GM18858 (cell line): Measurements from ENCODE around the gene CRYGN.

Experiments
- ATAC-seq: cut with Tn5 transposase; IDR thresholded peaks from one replicate; pipeline ENCODE4 v1.9.1; 2021; ENCODE audit not compliant: unreplicated experiment

Gene CRYGN

GRCh38 chr7:151393031-151393977 is 46.6 kb downstream of the CRYGN start:
- ATAC-seq, result no peak

GRCh38 chr7:151392426-151392825 is 47.5 kb downstream of the CRYGN start:
- ATAC-seq, result no peak

GRCh38 chr7:151392002-151392401 is 47.9 kb downstream of the CRYGN start:
- no peak for ATAC-seq

GRCh38 chr7:151391358-151391730 is 48.6 kb downstream of the CRYGN start:
- no peak for ATAC-seq

GRCh38 chr7:151390598-151391357 is 49.2 kb downstream of the CRYGN start:
- ATAC-seq, result no peak

- no peak for ATAC-seq
Observed at GRCh38 chr7:151389768-151390597, 50.0 kb downstream of the CRYGN start.

GRCh38 chr7:151389096-151389767 is 50.7 kb downstream of the CRYGN start:
- ATAC-seq, result no peak

GRCh38 chr7:151388430-151388829 is 51.5 kb downstream of the CRYGN start:
- no peak for ATAC-seq

GRCh38 chr7:151388007-151388297 is 52.0 kb downstream of the CRYGN start:
- no peak for ATAC-seq

- ATAC-seq, result no peak
Observed at GRCh38 chr7:151387161-151388006, 52.6 kb downstream of the CRYGN start.

- ATAC-seq, result no peak
Observed at GRCh38 chr7:151386301-151387160, 53.4 kb downstream of the CRYGN start.

GRCh38 chr7:151385626-151386300 is 54.2 kb downstream of the CRYGN start:
- ATAC-seq, result no peak

GRCh38 chr7:151384776-151385625 is 54.9 kb downstream of the CRYGN start:
- ATAC-seq, result no peak

- no peak for ATAC-seq
Observed at GRCh38 chr7:151384352-151384697, 55.6 kb downstream of the CRYGN start.

GRCh38 chr7:151383638-151384351 is 56.1 kb downstream of the CRYGN start:
- no peak for ATAC-seq

- ATAC-seq, result no peak
Observed at GRCh38 chr7:151382079-151382885, 57.7 kb downstream of the CRYGN start.
